HG03432 (cell line): Measurements from ENCODE around the gene STX2.
"Not testable (repeated sequence)": the region's sequence is repeated elsewhere in the genome, so short reads cannot be mapped to it uniquely, and the experiment has no call there.

Experiments
- ATAC-seq: cut with Tn5 transposase; IDR thresholded peaks from one replicate; pipeline ENCODE4 v1.9.1; 2021; ENCODE audit warnings: mild to moderate bottlenecking, moderate library complexity; ENCODE audit not compliant: unreplicated experiment

Gene STX2

GRCh38 chr12:130870442-130871285 lies 31.6 kb upstream of the STX2 start:
- peak; percentile 47 for ATAC-seq

DNA sequence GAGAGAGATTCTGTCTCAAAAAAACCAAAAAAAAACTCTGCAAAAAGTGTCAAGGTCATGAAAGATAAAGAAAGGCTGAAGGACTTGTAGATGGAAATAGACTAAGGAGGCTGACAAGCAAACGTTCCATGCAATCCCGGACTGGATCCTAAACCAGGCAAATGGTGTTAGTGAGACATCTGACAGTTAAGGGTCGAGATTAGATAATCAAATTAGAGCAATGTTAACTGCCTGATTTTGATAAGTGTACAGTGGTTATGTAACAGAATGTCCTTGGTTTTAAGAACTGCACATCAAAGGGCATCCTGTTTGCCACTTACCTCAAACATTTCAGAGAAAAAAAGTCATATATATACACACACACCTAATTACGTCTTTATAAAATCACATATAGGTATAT lies 29.4 kb upstream of the STX2 start:
- no peak for ATAC-seq

GRCh38 chr12:130863298-130863697 lies 24.2 kb upstream of the STX2 start:
- no peak for ATAC-seq

GRCh38 chr12:130862771-130863170 lies 23.7 kb upstream of the STX2 start:
- ATAC-seq, result not testable (repeated sequence)

- no peak for ATAC-seq
Observed at GRCh38 chr12:130862161-130862560, 23.1 kb upstream of the STX2 start.

GRCh38 chr12:130860311-130860710 lies 21.3 kb upstream of the STX2 start:
- ATAC-seq, result no peak

DNA sequence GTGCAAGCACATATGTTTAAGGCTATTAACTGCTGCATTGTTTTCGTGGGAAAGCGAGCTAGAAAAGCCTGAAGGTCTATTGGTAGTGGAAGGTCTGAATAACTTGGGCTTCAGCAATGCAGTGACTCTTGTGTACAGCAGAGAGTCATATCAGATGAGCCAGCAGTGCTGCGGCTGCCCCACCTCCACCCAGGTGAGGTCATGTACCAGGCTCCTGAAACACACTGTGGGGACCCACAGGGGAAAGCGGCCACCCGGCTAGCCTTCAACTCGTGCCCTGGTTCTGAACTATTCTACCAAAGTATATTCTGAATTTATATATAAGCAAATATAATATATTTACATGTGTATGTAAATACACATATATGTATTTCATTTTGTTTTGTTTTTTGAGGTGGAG lies 20.1 kb upstream of the STX2 start:
- ATAC-seq, result no peak

DNA sequence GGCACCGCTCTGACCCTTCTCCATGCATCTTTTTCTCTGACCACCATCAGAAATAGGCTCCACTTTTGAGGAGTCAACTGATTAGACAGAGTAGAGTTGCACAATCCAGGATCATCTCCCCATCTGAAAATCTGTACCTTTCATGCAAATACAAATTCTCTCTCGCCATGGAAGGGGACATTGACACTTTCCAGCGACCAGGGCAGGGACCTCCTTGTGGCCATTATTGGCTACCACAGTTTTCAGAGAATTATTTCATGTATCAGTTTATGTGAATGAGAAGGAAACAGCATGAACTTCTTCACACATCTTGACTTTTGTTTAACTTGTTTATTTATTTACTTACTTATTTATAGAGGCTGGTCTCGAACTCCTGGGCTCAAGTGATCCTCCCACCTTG lies 19.0 kb upstream of the STX2 start:
- no peak for ATAC-seq

GRCh38 chr12:130856088-130856487 lies 17.0 kb upstream of the STX2 start:
- ATAC-seq, result no peak

- ATAC-seq, result no peak
Observed at GRCh38 chr12:130850418-130851021, 11.5 kb upstream of the STX2 start.

DNA sequence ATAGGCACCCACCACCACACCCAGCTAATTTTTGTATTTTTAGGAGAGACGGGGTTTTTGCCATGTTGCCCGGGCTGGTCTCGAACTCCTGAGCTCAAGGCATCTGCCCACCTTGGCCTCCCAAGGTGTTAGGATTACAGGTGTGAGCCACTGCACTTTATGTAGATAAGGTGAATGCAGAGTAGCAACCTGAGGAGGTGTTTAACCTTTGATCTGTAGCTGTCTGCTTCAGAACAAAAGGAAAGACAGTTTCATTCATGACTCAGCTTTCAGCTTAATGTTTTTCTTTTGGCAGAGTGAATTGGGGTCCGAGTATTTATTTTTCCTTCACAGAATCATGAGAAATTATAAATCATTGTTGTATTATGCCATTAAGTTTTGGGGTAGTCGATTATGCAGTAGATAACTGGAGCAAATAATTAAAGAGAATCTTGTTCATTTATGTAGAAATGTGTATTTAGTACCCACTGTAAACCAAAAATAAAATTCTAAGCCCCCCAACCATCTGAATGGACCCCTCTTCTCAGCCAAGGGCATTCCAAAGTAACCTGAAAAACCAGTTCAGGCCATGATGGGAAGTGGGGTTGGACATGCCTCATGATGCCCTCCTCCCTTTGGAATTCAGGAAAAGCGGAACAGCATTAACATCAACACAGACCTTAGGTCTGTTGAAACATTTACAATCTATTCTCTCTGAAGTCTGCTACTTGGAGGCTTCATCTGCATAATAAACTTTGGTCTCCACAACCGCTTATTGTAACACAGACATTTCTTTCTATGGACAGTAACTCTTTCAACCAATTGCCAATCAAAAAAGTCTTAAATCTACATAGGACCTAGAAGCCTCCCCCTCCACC lies 10.7 kb upstream of the STX2 start:
- no peak for ATAC-seq

GRCh38 chr12:130848785-130849305 lies 9.8 kb upstream of the STX2 start:
- not testable (repeated sequence) for ATAC-seq

DNA sequence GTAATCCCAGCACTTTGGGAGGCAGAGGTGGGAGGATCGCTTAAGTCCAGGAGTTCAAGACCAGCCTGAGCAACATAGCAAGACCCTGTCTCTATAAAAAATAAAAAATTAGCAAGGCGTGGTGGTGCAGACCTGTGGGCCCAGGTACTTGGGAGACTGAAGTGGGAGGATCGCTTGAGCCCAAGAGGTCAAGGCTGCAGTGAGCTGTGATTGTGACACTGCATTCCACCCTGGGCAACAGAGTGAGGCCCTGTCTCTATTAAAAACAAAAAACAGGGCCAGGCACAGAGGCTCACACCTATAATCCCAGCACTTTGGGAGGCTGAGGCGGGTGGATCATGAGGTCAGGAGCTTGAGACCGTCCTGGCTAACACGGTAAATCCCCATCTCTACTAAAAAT lies 9.1 kb upstream of the STX2 start:
- ATAC-seq, result not testable (repeated sequence)

DNA sequence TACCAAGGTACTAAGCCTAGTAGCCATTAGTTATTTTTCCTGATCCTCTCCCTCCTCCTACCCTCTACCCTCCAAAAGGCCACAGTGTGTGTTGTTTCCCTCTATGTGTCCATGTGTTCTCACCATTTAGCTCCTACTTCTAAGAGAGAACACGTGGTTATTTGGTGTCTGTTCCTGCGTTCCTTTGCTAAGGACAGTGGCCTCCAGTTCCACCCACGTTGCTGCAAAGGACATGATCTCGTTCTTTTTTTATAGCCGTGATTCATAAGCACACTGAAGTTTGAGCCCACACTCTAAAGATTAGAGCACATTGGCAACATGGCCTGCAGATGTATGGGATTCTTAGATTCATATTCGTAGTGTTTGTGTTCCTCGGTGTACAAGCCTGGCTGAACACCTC lies 8.1 kb upstream of the STX2 start:
- ATAC-seq, result no peak

- no peak for ATAC-seq
Observed at GRCh38 chr12:130846369-130846768, 7.3 kb upstream of the STX2 start.

DNA sequence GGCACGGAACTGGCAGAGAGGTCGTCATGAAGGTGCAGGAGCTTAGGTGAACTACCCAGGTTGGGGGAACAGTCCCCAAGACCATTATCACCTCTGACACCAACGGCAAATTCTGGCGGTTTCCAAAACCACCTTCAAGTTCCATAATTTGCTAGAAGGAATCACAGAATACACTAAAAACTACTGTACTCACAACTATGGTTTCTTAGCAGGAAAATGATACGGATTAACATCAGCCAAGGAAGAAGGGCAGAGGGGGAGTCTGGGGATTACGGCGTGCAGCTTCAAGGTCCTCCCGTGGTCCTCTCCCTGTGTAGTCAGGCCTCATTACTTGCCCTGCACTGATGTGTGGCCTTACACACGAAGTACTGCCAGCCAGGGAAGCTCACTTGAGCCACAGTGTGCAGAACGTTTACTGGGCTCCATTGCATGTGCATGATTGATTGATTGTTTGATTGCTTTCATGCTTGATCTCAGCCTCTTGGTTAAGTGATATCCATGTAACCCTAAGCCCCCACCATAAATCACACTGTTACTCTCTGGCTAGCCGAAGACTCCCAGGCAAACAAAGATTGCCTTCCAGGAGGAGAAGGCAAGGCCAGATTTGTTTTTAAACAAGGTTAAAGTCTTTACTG lies 837 bp upstream of the STX2 start:
- ATAC-seq, result no peak

DNA sequence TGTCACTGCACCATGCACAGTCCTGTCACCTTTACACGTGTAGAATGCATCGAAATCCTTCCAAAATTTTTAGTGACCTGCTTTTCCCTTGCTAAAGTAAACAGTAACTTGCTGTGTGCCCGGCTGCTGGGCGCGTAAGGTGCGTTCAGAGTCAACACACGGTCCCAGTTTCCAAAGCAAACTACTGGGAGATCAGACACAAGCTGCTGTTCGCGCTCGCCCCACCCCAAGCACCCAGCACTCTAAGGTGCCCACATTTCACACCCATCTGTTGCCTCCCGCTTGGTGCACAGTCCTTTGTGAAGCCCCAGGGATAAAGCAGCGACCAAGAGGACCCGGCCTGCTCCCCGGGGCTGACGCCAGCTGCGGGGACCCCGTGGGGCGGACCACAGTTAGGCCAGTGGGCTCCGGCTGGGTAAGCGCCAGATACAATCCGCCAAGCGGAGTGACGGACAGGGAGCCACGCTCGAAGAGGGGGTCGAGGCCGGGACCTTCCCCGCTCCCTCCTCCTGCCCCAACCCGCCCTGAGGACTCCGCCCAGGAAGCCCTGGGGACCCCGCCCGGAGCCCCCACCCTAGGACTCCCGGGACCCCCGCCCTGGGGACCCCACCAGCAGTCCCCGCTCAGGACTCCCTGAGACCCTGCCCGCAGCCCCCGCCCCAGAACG lies 633 bp downstream of the STX2 start:
- peak; percentile 37 for ATAC-seq

DNA sequence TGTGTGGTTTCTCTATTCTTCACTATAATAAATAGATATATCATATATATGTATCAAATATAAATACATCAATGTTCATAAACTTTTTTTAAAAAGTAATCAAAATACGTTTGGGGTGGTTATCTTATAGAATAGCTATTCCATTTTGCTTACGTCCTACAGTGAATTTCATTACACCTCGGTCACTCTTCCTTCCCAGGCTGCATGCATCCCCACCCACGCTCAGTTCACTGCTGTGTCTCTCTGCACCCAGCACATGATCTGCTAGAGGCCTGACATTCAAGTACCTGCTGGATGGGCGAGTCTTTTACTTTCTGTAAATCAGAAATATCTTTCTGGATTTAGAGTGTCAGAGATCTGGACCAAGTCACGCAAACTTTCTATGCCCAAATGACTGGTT lies 3.6 kb downstream of the STX2 start:
- no peak for ATAC-seq

DNA sequence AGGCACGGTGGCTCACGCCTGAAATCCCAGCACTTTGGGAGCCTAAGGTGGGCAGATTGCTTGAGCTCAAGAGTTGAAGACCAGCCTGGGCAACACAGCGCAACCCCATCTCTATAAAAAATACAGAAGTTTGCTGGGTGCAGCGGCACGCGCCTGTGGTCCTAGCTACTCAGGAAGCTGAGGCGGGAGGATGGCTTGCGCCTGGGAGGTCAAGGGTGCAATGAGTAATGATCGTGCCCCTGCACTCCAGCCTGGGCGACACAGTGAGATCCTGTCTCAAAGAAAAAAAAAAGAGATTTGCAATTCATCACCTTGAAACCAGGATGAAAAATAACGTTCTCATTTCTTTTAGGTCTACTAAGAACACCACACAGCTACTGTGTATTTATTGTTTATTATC lies 4.0 kb downstream of the STX2 start:
- ATAC-seq, result no peak

DNA sequence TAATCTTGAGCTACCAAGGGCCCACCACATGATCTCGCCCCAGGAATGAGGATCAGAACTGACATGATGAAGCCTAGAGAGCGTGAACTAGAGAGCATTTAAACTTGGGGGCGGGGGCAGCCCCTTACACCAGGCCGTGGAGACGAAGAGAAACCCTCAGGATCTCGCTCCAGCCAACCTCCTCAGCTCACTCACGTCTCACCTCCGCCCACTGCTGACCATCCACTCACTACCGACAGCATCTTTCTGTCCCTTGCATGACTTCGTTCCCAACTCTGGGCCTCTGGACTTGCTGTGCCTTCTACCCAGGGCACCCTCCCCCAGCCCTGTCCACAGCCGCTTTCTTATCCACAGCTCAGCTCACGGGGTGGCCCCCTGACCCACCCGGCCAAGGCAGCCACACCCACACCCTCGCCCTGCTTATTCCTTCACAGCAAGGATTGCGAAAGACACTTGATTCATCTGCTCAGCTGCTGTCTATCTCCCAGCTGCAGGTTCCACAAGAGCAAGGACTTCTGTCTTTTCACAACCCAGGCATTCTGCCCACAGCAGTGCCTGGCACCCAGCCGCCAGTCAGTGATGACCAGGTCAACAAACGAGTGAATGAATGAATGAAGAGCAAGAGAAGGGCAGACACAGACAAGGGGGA lies 6.4 kb downstream of the STX2 start:
- ATAC-seq, result no peak
